GM12878 (cell line): Measurements from ENCODE around the gene SLC13A4. TPM values are rescaled to one million over a fixed set of nuclear protein-coding genes. Genes with fewer than 3 reads are reported as not detected.

Source experiments
- ATAC-seq: fragments of 200-7000 bp; cut with Tn5 transposase; 3 replicates; pipeline ENCODE4 v1.9.1; 2020; ENCODE audit warnings: mild to moderate bottlenecking, moderate library complexity
- BruUV-seq: library from RNA; stranded (reverse); fragments of 400-500 nt; replicated peaks from 2 replicates; lab custom pipeline; 2021; lab: Mats Ljungman, UMichigan
- CTCF ChIA-PET: fragments of 300-600 bp; sonication (Branson Sonifier 250); formaldehyde crosslinking; extraction: SDS; loops from one replicate; lab custom pipeline; 2021; ENCODE audit warnings: inconsistent platforms; lab: Yijun Ruan, JAX
- POLR2A ChIA-PET: fragments of 350-600 bp; formaldehyde crosslinking; extraction: SDS; loops from one replicate; lab custom pipeline; 2021; ENCODE audit warnings: inconsistent platforms; lab: Charles Lee
- RAD21 ChIA-PET: fragments of 300-600 bp; sonication (Branson Sonifier 250); formaldehyde crosslinking; loops from one replicate; lab custom pipeline; 2023; ENCODE audit warnings: antibody characterized with exemption; ENCODE audit not compliant: unreplicated experiment; lab: Charles Lee
- SMC1A ChIA-PET: fragments of 300-600 bp; sonication (Branson Sonifier 250); formaldehyde crosslinking; loops from one replicate; lab custom pipeline; 2023; ENCODE audit not compliant: unreplicated experiment, uncharacterized antibody; lab: Charles Lee
- DNase-seq: peaks from one replicate; pipeline ENCODE4 v3.0.0-alpha.2; 2011; ENCODE audit warnings: low read depth, low spot score
- FAIRE-seq: peaks from 3 replicates; lab custom pipeline; 2011; peaks lifted over from hg19 to GRCh38; lab: Jason Lieb, UNC
- H2AFZ ChIP-seq: 2 replicates; pipeline ENCODE4 v1.6.0; 2011; ENCODE audit warnings: low read depth, low read length, control low read depth; ENCODE audit not compliant: control insufficient read depth
- H3K27ac ChIP-seq: 2 replicates; pipeline ENCODE4 v1.5.1; 2011; ENCODE audit warnings: control low read depth; ENCODE audit not compliant: control insufficient read depth, insufficient read depth
- H3K27me3 ChIP-seq, 2 experiments: replicated peaks in 1 of 2; 2 replicates each; pipeline versions ENCODE4 v1.6.0 to v1.6.1; 2011; ENCODE audit warnings: low read length in 1 of 2; ENCODE audit not compliant: control insufficient read depth in 2 of 2, insufficient read depth in 2 of 2
- H3K36me3 ChIP-seq, 2 experiments: 2 replicates each; pipeline ENCODE4 v1.5.1; 2011; ENCODE audit warnings: low read length in 1 of 2; ENCODE audit not compliant: control insufficient read depth in 2 of 2, insufficient read depth in 2 of 2
- H3K4me1 ChIP-seq: 2 replicates; pipeline ENCODE4 v1.6.1; 2011; ENCODE audit warnings: mild to moderate bottlenecking, low read length, moderate library complexity, mixed read lengths; ENCODE audit not compliant: control insufficient read depth, insufficient read depth
- H3K4me2 ChIP-seq: 2 replicates; pipeline ENCODE4 v1.6.0; 2011; ENCODE audit warnings: control low read depth; ENCODE audit not compliant: control insufficient read depth, insufficient read depth
- H3K4me3 ChIP-seq: fragments of 200-600 bp; sonication (generic); 2 replicates; pipeline ENCODE4 v1.5.1; 2016
- H3K79me2 ChIP-seq: 2 replicates; pipeline ENCODE4 v1.6.0; 2011; ENCODE audit warnings: low read length; ENCODE audit not compliant: control insufficient read depth, insufficient read depth
- H3K9ac ChIP-seq: 2 replicates; pipeline ENCODE4 v1.8.0; 2011; ENCODE audit warnings: low read length, control low read depth, mixed read lengths; ENCODE audit not compliant: control insufficient read depth, insufficient read depth
- H3K9me3 ChIP-seq: replicated peaks from 3 replicates; pipeline ENCODE4 v1.5.1; 2011; ENCODE audit warnings: mild to moderate bottlenecking, low read length; ENCODE audit not compliant: control insufficient read depth, insufficient read depth
- H4K20me1 ChIP-seq: 2 replicates; pipeline ENCODE4 v1.6.0; 2011; ENCODE audit not compliant: control insufficient read depth, insufficient read depth
- BMI1 ChIP-seq: fragments of 450-650 bp; IDR thresholded peaks from 2 replicates; pipeline ENCODE4 v1.6.1; 2016; ENCODE audit warnings: mild to moderate bottlenecking, moderate library complexity, borderline replicate concordance
- BRCA1 ChIP-seq: IDR thresholded peaks from 2 replicates; pipeline ENCODE4 v1.6.1; 2011; ENCODE audit warnings: low read depth, low read length, improper control_type of control experiment
- EZH2 ChIP-seq: IDR thresholded peaks from 2 replicates; pipeline ENCODE4 v1.6.1; 2012; ENCODE audit warnings: low read depth, mild to moderate bottlenecking, control low read depth, inconsistent platforms, low read length, borderline replicate concordance; ENCODE audit not compliant: control insufficient read depth
- MEF2B ChIP-seq: fragments of 450-650 bp; IDR thresholded peaks from 2 replicates; pipeline ENCODE4 v1.6.1; 2018; ENCODE audit warnings: mild to moderate bottlenecking, moderate library complexity; ENCODE audit not compliant: partially characterized antibody, poor library complexity, severe bottlenecking
- NFXL1 ChIP-seq: fragments of 450-650 bp; IDR thresholded peaks from 2 replicates; pipeline ENCODE4 v1.6.1; 2017; ENCODE audit warnings: antibody characterized with exemption, mild to moderate bottlenecking, borderline replicate concordance
- POLR2AphosphoS2 ChIP-seq: IDR thresholded peaks from 2 replicates; pipeline ENCODE4 v1.6.1; 2011; ENCODE audit warnings: low read depth, mild to moderate bottlenecking, low read length, improper control_type of control experiment, moderate library complexity
- RUNX3 ChIP-seq: IDR thresholded peaks from 2 replicates; pipeline ENCODE4 v1.6.1; 2012; ENCODE audit warnings: low read length, inconsistent platforms
- SMC3 ChIP-seq: IDR thresholded peaks from 2 replicates; pipeline ENCODE4 v1.6.1; 2011; ENCODE audit warnings: low read length, improper control_type of control experiment, borderline replicate concordance
- STAT1 ChIP-seq: fragments of 450-650 bp; conservative IDR thresholded peaks from 2 replicates; pipeline ENCODE4 v1.6.1; 2014; ENCODE audit warnings: antibody characterized with exemption, mild to moderate bottlenecking
- TBL1XR1 ChIP-seq: IDR thresholded peaks from 2 replicates; pipeline ENCODE4 v1.6.1; 2012; ENCODE audit warnings: low read depth, low read length, improper control_type of control experiment
- TCF12 ChIP-seq: IDR thresholded peaks from 2 replicates; pipeline ENCODE4 v1.6.1; 2011; ENCODE audit warnings: low read depth, mild to moderate bottlenecking, low read length
- TCF7 ChIP-seq: IDR thresholded peaks from 2 replicates; pipeline ENCODE4 v1.6.1; 2014; ENCODE audit warnings: antibody characterized with exemption, borderline replicate concordance
- WGBS: methylation state at CpG from one replicate; pipeline ENCODE4 v1.1.6; 2016; ENCODE audit warnings: low lambda C conversion rate; ENCODE audit not compliant: insufficient replicate concordance, insufficient coverage; ENCODE audit errors: missing lambda C conversion rate; 5-methylcytosine and 5-hydroxymethylcytosine counted together
- in situ Hi-C: fragments of 300-500 bp; cut with MboI; formaldehyde crosslinking; loops from 9 replicates; pipeline ENCODE4 v1.14.3; 2018; ENCODE audit warnings: mixed read lengths
- intact Hi-C: fragments of 100-400 bp; cut with micrococcal nuclease; formaldehyde crosslinking; loops from one replicate; pipeline ENCODE4 v1.14.2; 2022; ENCODE audit not compliant: unreplicated experiment
- polyA plus RNA-seq, 11 experiments: library from polyadenylated mRNA; depleted of rRNA in 4 of 11; unstranded in 6 of 11; stranded (reverse) in 5 of 11; fragments of >200 nt; fragmentation: Nextera tagmentation in 4 of 11; fragmentation: Illumina TruSeq in 1 of 11; extraction: Ambion mirVana in 4 of 11; extraction: Trizol in 1 of 11; gene quantifications; 1 replicate in 1 of 11; 2 replicates in 10 of 11; pipeline versions ENCODE4 v1.2.1 to v1.2.3, GENCODE V29; 2011 to 2016; ENCODE audit warnings: inconsistent platforms in 2 of 11, missing spikeins in 2 of 11, low read depth in 1 of 11
- total RNA-seq, 4 experiments: library from RNA; depleted of rRNA in 3 of 4; stranded (reverse); fragments of >200 nt in 3 of 4; fragmentation: Illumina TruSeq in 1 of 4; extraction: Trizol in 1 of 4; gene quantifications; 2 replicates each; pipeline versions ENCODE4 v1.2.1 to v1.2.3, GENCODE V29; 2013 to 2021
- TF ChIP-seq, protein P1 (sequence below): IDR thresholded peaks from 2 replicates; pipeline ENCODE4 v1.6.1; 2011; ENCODE audit warnings: mild to moderate bottlenecking, low read depth, low read length, moderate library complexity; ENCODE audit not compliant: insufficient replicate concordance
- TF ChIP-seq, protein P2 (sequence below): IDR thresholded peaks from 2 replicates; pipeline ENCODE4 v1.6.1; 2012; ENCODE audit warnings: low read depth, low read length, improper control_type of control experiment

Gene SLC13A4
- total and polyA plus RNA-seq, 10 of the 15 experiments (the other 5 are each of a cell fraction or from before 2014, with no cell fraction given) = 0.14 to 0.23 (median 0.20) TPM; not detected in 7

DNA sequence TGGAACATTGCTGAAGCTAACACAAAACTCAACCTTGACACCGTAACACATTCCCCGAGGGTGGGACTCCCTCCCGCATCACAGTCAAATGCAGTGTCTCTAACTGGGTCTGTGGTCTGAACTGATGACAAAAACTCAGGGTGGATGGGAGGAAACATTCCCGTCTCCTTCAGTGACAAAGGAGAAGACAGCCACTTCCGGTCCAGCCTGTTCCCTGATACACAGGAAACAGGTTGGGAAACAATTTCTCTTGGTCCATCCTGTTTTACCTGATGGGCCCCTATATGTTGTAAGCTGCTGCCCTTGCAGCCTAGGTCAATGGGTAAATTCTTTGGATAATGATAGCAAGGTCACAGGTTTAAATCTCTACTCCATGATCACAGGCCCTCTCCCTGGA, 20.4 kb downstream of the SLC13A4 start:
- no peak overlapping the region for H3K4me3 ChIP-seq
- H3K27ac ChIP-seq = no peak overlapping the region
- H3K27me3 ChIP-seq = no peaks in the 10 kb centered on the region
- POLR2A ChIA-PET = no interaction called here
- H2AFZ ChIP-seq = no peak overlapping the region
- DNase-seq = no peak
- in situ Hi-C loops = no loop called here
- BruUV-seq = no TSS peak
- 74% methylated on average over 5 of the region's 5 CpGs for WGBS
- no peaks in the 10 kb centered on the region for H4K20me1 ChIP-seq
- TF ChIP-seq, protein P1, sequence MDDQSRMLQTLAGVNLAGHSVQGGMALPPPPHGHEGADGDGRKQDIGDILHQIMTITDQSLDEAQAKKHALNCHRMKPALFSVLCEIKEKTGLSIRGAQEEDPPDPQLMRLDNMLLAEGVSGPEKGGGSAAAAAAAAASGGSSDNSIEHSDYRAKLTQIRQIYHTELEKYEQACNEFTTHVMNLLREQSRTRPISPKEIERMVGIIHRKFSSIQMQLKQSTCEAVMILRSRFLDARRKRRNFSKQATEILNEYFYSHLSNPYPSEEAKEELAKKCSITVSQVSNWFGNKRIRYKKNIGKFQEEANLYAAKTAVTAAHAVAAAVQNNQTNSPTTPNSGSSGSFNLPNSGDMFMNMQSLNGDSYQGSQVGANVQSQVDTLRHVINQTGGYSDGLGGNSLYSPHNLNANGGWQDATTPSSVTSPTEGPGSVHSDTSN = no peak
- TF ChIP-seq MEF2B (no peak), RUNX3 (no peak), TCF7 (no peak), STAT1 (no peak), BMI1 (no peak), POLR2AphosphoS2 (no peak), BRCA1 (no peak), SMC3 (no peak), TBL1XR1 (no peak), EZH2 (no peak), TCF12 (no peak), NFXL1 (no peak)
- TF ChIP-seq, protein P2, sequence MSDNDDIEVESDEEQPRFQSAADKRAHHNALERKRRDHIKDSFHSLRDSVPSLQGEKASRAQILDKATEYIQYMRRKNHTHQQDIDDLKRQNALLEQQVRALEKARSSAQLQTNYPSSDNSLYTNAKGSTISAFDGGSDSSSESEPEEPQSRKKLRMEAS = no peak
- TF ChIP-seq, all 136 proteins: peak for 0
- H3K4me1 ChIP-seq = no peaks in the 10 kb centered on the region
- ChIA-PET SMC1A (no interaction called here), RAD21 (no interaction called here), CTCF (interaction anchor here (1.0 kb wide), 1 partner anchor 34 kb away, joined by 3 read pairs; no protein-coding TSS in a partner anchor)
- intact Hi-C loops = no loop called here
- ATAC-seq (no peak), FAIRE-seq (no peak)
- no peak overlapping the region for H3K4me2 ChIP-seq
- no peaks in the 10 kb centered on the region for H3K36me3 ChIP-seq
- H3K9me3 ChIP-seq = no peaks in the 10 kb centered on the region
- no peaks in the 10 kb centered on the region for H3K79me2 ChIP-seq
- H3K9ac ChIP-seq = no peak overlapping the region
